Rectal smooth muscle tissue (tissue), 1 donor: ENCODE measurements around the gene CTDP1.
"Not testable (repeated sequence)": the region's sequence is repeated elsewhere in the genome, so short reads cannot be mapped to it uniquely, and the experiment has no call there.

Experiments
- H3K27ac ChIP-seq: one replicate; pipeline ENCODE4 v1.7.0; 2013; ENCODE audit warnings: low read depth, low read length, inconsistent platforms
- H3K27me3 ChIP-seq: one replicate; pipeline ENCODE4 v1.7.0; 2013; ENCODE audit warnings: low read length; ENCODE audit not compliant: control insufficient read depth, insufficient read depth
- H3K36me3 ChIP-seq: one replicate; pipeline ENCODE4 v1.7.0; 2013; ENCODE audit warnings: low read length; ENCODE audit not compliant: control insufficient read depth, insufficient read depth
- H3K4me1 ChIP-seq: one replicate; pipeline ENCODE4 v1.7.0; 2013; ENCODE audit warnings: low read length; ENCODE audit not compliant: control insufficient read depth, insufficient read depth
- H3K4me3 ChIP-seq: one replicate; pipeline ENCODE4 v1.7.0; 2013; ENCODE audit warnings: low read length
- H3K9ac ChIP-seq: one replicate; pipeline ENCODE4 v1.7.0; 2013; ENCODE audit warnings: low read length

The CTDP1 gene

GRCh38 chr18:79736846-79737245 is 57.2 kb downstream of the CTDP1 start:
- no peaks in the 10 kb centered on the region for H3K27me3 ChIP-seq
- no peaks in the 10 kb centered on the region for H3K4me1 ChIP-seq
- H3K36me3 ChIP-seq = peaks cover 19% of the 10 kb centered on the region
- no peak overlapping the region for H3K27ac ChIP-seq
- H3K4me3 ChIP-seq = no peak overlapping the region
- no peak overlapping the region for H3K9ac ChIP-seq

- Histone ChIP-seq H3K9ac (no peak overlapping the region), H3K4me3 (no peak overlapping the region), H3K36me3 (peaks cover 16% of the 10 kb centered on the region), H3K27ac (no peak overlapping the region), H3K27me3 (no peaks in the 10 kb centered on the region), H3K4me1 (no peaks in the 10 kb centered on the region)
These were observed 57.8 kb downstream of the CTDP1 start for GRCh38 chr18:79737426-79737825.

- H3K27ac ChIP-seq = no peak overlapping the region
These were observed 58.4 kb downstream of the CTDP1 start for GRCh38 chr18:79738041-79738461.

GRCh38 chr18:79738581-79739439 is 59.2 kb downstream of the CTDP1 start:
- Histone ChIP-seq H3K4me1 (no peaks in the 10 kb centered on the region), H3K27ac (no peak overlapping the region), H3K4me3 (no peak overlapping the region), H3K9ac (no peak overlapping the region), H3K36me3 (peaks cover 14% of the 10 kb centered on the region), H3K27me3 (no peaks in the 10 kb centered on the region)

More at GRCh38 chr18:79738041-79738461, 58.4 kb downstream of the CTDP1 start:
- no peaks in the 10 kb centered on the region for H3K27me3 ChIP-seq
- peaks cover 16% of the 10 kb centered on the region for H3K36me3 ChIP-seq
- H3K4me3 ChIP-seq = no peak overlapping the region
- H3K9ac ChIP-seq = no peak overlapping the region
- no peaks in the 10 kb centered on the region for H3K4me1 ChIP-seq

- no peak overlapping the region for H3K27ac ChIP-seq
- H3K9ac ChIP-seq = no peak overlapping the region
- H3K4me1 ChIP-seq = no peaks in the 10 kb centered on the region
- H3K36me3 ChIP-seq = peaks cover 15% of the 10 kb centered on the region
- H3K27me3 ChIP-seq = no peaks in the 10 kb centered on the region
- H3K4me3 ChIP-seq = no peak overlapping the region
These were observed 59.8 kb downstream of the CTDP1 start for GRCh38 chr18:79739440-79739778.

- peaks cover 15% of the 10 kb centered on the region for H3K36me3 ChIP-seq
- not testable (repeated sequence) for H3K27ac ChIP-seq, H3K4me3 ChIP-seq, H3K27me3 ChIP-seq, H3K4me1 ChIP-seq, H3K9ac ChIP-seq
These were observed 60.4 kb downstream of the CTDP1 start for GRCh38 chr18:79740047-79740446.

- Histone ChIP-seq H3K36me3 (peaks cover 10% of the 10 kb centered on the region), H3K9ac (no peak overlapping the region), H3K4me1 (no peaks in the 10 kb centered on the region), H3K4me3 (no peak overlapping the region), H3K27ac (no peak overlapping the region), H3K27me3 (no peaks in the 10 kb centered on the region)
These were observed 61.1 kb downstream of the CTDP1 start for GRCh38 chr18:79740521-79741361.

GRCh38 chr18:79741362-79741700 is 61.7 kb downstream of the CTDP1 start:
- Histone ChIP-seq H3K27me3 (no peaks in the 10 kb centered on the region), H3K36me3 (peaks cover 9% of the 10 kb centered on the region), H3K4me1 (no peaks in the 10 kb centered on the region), H3K9ac (no peak overlapping the region), H3K27ac (no peak overlapping the region), H3K4me3 (no peak overlapping the region)

GRCh38 chr18:79742076-79742475 is 62.5 kb downstream of the CTDP1 start:
- no peak overlapping the region for H3K9ac ChIP-seq
- no peak overlapping the region for H3K27ac ChIP-seq
- H3K4me1 ChIP-seq = no peaks in the 10 kb centered on the region
- H3K27me3 ChIP-seq = no peaks in the 10 kb centered on the region
- H3K4me3 ChIP-seq = no peak overlapping the region
- H3K36me3 ChIP-seq = peaks cover 5% of the 10 kb centered on the region

- no peaks in the 10 kb centered on the region for H3K4me1 ChIP-seq
- H3K27ac ChIP-seq = no peak overlapping the region
- no peak overlapping the region for H3K9ac ChIP-seq
- H3K27me3 ChIP-seq = no peaks in the 10 kb centered on the region
- no peak overlapping the region for H3K4me3 ChIP-seq
- H3K36me3 ChIP-seq = peaks cover 5% of the 10 kb centered on the region
These were observed 65.0 kb downstream of the CTDP1 start for GRCh38 chr18:79744625-79745024.

GRCh38 chr18:79746730-79747129 is 67.1 kb downstream of the CTDP1 start:
- no peaks in the 10 kb centered on the region for H3K27me3 ChIP-seq
- no peaks in the 10 kb centered on the region for H3K4me1 ChIP-seq
- H3K4me3 ChIP-seq = no peak overlapping the region
- no peak overlapping the region for H3K9ac ChIP-seq
- peaks cover 5% of the 10 kb centered on the region for H3K36me3 ChIP-seq
- H3K27ac ChIP-seq = no peak overlapping the region

GRCh38 chr18:79747156-79747845 is 67.7 kb downstream of the CTDP1 start:
- H3K36me3 ChIP-seq = peaks cover 5% of the 10 kb centered on the region
- H3K27ac ChIP-seq = no peak overlapping the region
- H3K4me1 ChIP-seq = no peaks in the 10 kb centered on the region
- no peak overlapping the region for H3K4me3 ChIP-seq
- no peaks in the 10 kb centered on the region for H3K27me3 ChIP-seq
- no peak overlapping the region for H3K9ac ChIP-seq
